Transverse colon (tissue), 3 donors: Measurements from ENCODE around the gene BEND7.

Experiments
- EP300 ChIP-seq: sonication (generic); formaldehyde crosslinking; IDR thresholded peaks from one replicate; pipeline ENCODE4 v1.6.1; 2017; ENCODE audit warnings: antibody characterized with exemption, low read depth
- POLR2A ChIP-seq: fragments of 450-650 bp; IDR thresholded peaks from one replicate; pipeline ENCODE4 v1.6.1; 2016; ENCODE audit warnings: antibody characterized with exemption, mild to moderate bottlenecking, moderate library complexity
- TF ChIP-seq, protein P1 (sequence below), 5 experiments: fragments of 200-600 bp in 3 of 5; fragments of 450-650 bp in 2 of 5; sonication (generic) in 3 of 5; IDR thresholded peaks; 1 replicate in 2 of 5; 2 replicates in 3 of 5; pipeline ENCODE4 v1.5.1; 2016 to 2017; ENCODE audit warnings: antibody characterized with exemption in 5 of 5, inconsistent platforms in 3 of 5, mild to moderate bottlenecking in 2 of 5, moderate library complexity in 1 of 5

- TF ChIP-seq EP300 (no peak), POLR2A (no peak)
- TF ChIP-seq, protein P1, sequence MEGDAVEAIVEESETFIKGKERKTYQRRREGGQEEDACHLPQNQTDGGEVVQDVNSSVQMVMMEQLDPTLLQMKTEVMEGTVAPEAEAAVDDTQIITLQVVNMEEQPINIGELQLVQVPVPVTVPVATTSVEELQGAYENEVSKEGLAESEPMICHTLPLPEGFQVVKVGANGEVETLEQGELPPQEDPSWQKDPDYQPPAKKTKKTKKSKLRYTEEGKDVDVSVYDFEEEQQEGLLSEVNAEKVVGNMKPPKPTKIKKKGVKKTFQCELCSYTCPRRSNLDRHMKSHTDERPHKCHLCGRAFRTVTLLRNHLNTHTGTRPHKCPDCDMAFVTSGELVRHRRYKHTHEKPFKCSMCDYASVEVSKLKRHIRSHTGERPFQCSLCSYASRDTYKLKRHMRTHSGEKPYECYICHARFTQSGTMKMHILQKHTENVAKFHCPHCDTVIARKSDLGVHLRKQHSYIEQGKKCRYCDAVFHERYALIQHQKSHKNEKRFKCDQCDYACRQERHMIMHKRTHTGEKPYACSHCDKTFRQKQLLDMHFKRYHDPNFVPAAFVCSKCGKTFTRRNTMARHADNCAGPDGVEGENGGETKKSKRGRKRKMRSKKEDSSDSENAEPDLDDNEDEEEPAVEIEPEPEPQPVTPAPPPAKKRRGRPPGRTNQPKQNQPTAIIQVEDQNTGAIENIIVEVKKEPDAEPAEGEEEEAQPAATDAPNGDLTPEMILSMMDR (IDR thresholded peaks at IDR 0.05), result no peak
Observed at GRCh38 chr10:13542533-13542932, 13.7 kb upstream of the BEND7 start.
